DND-41 (cell line): ENCODE measurements around the gene GALNT7.

Source experiments
- ATAC-seq: fragments of 200-7000 bp; cut with Tn5 transposase; 3 replicates; pipeline ENCODE4 v1.9.1; 2021; ENCODE audit warnings: low read depth; ENCODE audit not compliant: insufficient read depth
- DNase-seq: peaks from one replicate; pipeline ENCODE4 v3.0.0-alpha.2; 2020
- H2AFZ ChIP-seq: 2 replicates; pipeline ENCODE4 v1.6.0; 2012; ENCODE audit warnings: low read depth, low read length
- H3K27ac ChIP-seq: 2 replicates; pipeline ENCODE4 v1.5.1; 2012; ENCODE audit warnings: low read length, inconsistent platforms
- H3K27me3 ChIP-seq: fragments of 200-600 bp; sonication (generic); 2 replicates; pipeline ENCODE4 v1.6.0; 2012; ENCODE audit warnings: low read length, mild to moderate bottlenecking, inconsistent platforms; ENCODE audit not compliant: insufficient read depth, poor library complexity
- H3K36me3 ChIP-seq: 2 replicates; pipeline ENCODE4 v1.5.1; 2012; ENCODE audit warnings: low read length, inconsistent platforms; ENCODE audit not compliant: insufficient read depth
- H3K4me1 ChIP-seq: 2 replicates; pipeline ENCODE4 v1.5.1; 2012; ENCODE audit warnings: mild to moderate bottlenecking, low read length; ENCODE audit not compliant: insufficient read depth
- H3K4me2 ChIP-seq: 2 replicates; pipeline ENCODE4 v1.6.0; 2012; ENCODE audit warnings: mild to moderate bottlenecking, moderate library complexity, low read length, inconsistent platforms; ENCODE audit not compliant: insufficient read depth
- H3K4me3 ChIP-seq, 2 experiments: fragments of 200-600 bp in 1 of 2; shearing (Covaris generic) in 1 of 2; 2 replicates each; pipeline ENCODE4 v1.5.1; 2012 to 2016; ENCODE audit warnings: inconsistent platforms in 2 of 2, low read length in 2 of 2, mild to moderate bottlenecking in 2 of 2, low read depth in 1 of 2, moderate library complexity in 1 of 2
- H3K79me2 ChIP-seq: 2 replicates; pipeline ENCODE4 v1.6.0; 2012; ENCODE audit warnings: low read length, inconsistent platforms; ENCODE audit not compliant: insufficient read depth
- H3K9ac ChIP-seq: 2 replicates; pipeline ENCODE4 v1.6.0; 2012; ENCODE audit warnings: low read depth, mild to moderate bottlenecking, inconsistent platforms, low read length, moderate library complexity
- H3K9me3 ChIP-seq: 2 replicates; pipeline ENCODE4 v1.5.1; 2012; ENCODE audit warnings: low read length, moderate library complexity, mild to moderate bottlenecking, inconsistent platforms; ENCODE audit not compliant: insufficient read depth, severe bottlenecking
- H4K20me1 ChIP-seq: 2 replicates; pipeline ENCODE4 v1.6.0; 2012; ENCODE audit warnings: low read length; ENCODE audit not compliant: insufficient read depth
- EZH2 ChIP-seq: IDR thresholded peaks from 3 replicates; pipeline ENCODE4 v1.6.1; 2012; ENCODE audit warnings: borderline replicate concordance, low read depth, mild to moderate bottlenecking, moderate library complexity, low read length, inconsistent platforms; ENCODE audit not compliant: severe bottlenecking
- TF ChIP-seq, protein P1 (sequence below): IDR thresholded peaks from 2 replicates; pipeline ENCODE4 v1.5.1; 2012; ENCODE audit warnings: borderline replicate concordance, low read length, moderate library complexity, mild to moderate bottlenecking; ENCODE audit not compliant: poor library complexity, severe bottlenecking; ENCODE audit errors: extremely low read depth

The GALNT7 gene

GRCh38 chr4:173191623-173192041 lies 23.0 kb downstream of the GALNT7 start:
- no peak for DNase-seq
- ATAC-seq, result peak; percentile 23; the same call in 1 of the 3 replicates
- Histone ChIP-seq H4K20me1 (peaks cover 65% of the 10 kb centered on the region), H3K27ac (peak overlapping the region; percentile 43; the same call in 1 of the 2 replicates), H3K36me3 (peaks cover 5% of the 10 kb centered on the region; the same call in 1 of the 2 replicates), H3K4me2 (no peak overlapping the region), H2AFZ (no peak overlapping the region), H3K79me2 (peaks cover 100% of the 10 kb centered on the region), H3K27me3 (no peaks in the 10 kb centered on the region), H3K4me3 (no peak overlapping the region), H3K4me1 (peaks cover 22% of the 10 kb centered on the region), H3K9me3 (no peaks in the 10 kb centered on the region), H3K9ac (no peak overlapping the region)
- no peak for TF ChIP-seq EZH2
- TF ChIP-seq, protein P1, sequence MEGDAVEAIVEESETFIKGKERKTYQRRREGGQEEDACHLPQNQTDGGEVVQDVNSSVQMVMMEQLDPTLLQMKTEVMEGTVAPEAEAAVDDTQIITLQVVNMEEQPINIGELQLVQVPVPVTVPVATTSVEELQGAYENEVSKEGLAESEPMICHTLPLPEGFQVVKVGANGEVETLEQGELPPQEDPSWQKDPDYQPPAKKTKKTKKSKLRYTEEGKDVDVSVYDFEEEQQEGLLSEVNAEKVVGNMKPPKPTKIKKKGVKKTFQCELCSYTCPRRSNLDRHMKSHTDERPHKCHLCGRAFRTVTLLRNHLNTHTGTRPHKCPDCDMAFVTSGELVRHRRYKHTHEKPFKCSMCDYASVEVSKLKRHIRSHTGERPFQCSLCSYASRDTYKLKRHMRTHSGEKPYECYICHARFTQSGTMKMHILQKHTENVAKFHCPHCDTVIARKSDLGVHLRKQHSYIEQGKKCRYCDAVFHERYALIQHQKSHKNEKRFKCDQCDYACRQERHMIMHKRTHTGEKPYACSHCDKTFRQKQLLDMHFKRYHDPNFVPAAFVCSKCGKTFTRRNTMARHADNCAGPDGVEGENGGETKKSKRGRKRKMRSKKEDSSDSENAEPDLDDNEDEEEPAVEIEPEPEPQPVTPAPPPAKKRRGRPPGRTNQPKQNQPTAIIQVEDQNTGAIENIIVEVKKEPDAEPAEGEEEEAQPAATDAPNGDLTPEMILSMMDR, result no peak

GRCh38 chr4:173192375-173193162 lies 24.0 kb downstream of the GALNT7 start:
- Histone ChIP-seq H3K9ac (no peak overlapping the region), H2AFZ (no peak overlapping the region), H3K4me2 (no peak overlapping the region), H3K27me3 (no peaks in the 10 kb centered on the region), H3K4me3 (no peak overlapping the region), H4K20me1 (peaks cover 68% of the 10 kb centered on the region), H3K4me1 (peaks cover 22% of the 10 kb centered on the region), H3K36me3 (peaks cover 5% of the 10 kb centered on the region; the same call in 1 of the 2 replicates), H3K27ac (peak overlapping the region; percentile 59), H3K79me2 (peaks cover 100% of the 10 kb centered on the region), H3K9me3 (no peaks in the 10 kb centered on the region)
- TF ChIP-seq, protein P1, result peak; percentile 57
- TF ChIP-seq EZH2, result no peak
- DNase-seq (peak; percentile 30), ATAC-seq (peak; percentile 65)

GRCh38 chr4:173194157-173194556 lies 25.5 kb downstream of the GALNT7 start:
- Histone ChIP-seq H3K79me2 (peaks cover 99% of the 10 kb centered on the region), H3K36me3 (no peaks in the 10 kb centered on the region), H3K9ac (no peak overlapping the region), H3K27ac (no peak overlapping the region), H4K20me1 (peaks cover 63% of the 10 kb centered on the region), H3K27me3 (no peaks in the 10 kb centered on the region), H2AFZ (no peak overlapping the region), H3K4me2 (no peak overlapping the region), H3K9me3 (no peaks in the 10 kb centered on the region), H3K4me1 (peaks cover 22% of the 10 kb centered on the region), H3K4me3 (no peak overlapping the region)
- DNase-seq (no peak), ATAC-seq (no peak)
- TF ChIP-seq, protein P1, result no peak
- TF ChIP-seq EZH2, result no peak
